Measurements from ENCODE around the gene ATOSB.

DNA sequence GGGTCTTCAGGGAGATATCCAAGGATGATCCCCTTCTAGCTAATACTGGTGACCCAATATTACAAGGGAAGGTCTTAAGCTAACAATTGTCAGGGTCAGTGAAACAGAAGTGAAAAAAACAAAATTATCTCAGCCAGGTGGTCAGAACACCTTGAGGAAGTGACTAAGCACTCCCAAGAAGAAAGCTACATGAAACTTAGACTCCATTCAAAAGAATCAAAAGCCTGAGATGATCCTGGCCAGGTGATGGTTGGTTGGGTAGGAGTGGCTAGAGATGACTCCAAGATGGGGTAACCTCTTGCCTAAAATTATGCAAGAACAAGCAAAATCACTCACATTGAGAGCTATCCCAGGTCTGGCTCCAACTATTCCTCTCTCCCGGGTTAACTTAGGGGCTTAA is 48.6 kb downstream of the ATOSB start:
- TF ChIP-seq GATA2 (IDR thresholded peaks at IDR 0.05; ENCODE audit: low read depth, low read length) (no peak), GATA3 (IDR thresholded peaks at IDR 0.05; ENCODE audit: low read depth, low read length) (no peak)
